ENCODE results near the gene PSME2. TPM values are rescaled to one million over a fixed set of nuclear protein-coding genes. Genes with fewer than 3 reads are reported as not detected.

PSME2 gene
- total and polyA plus RNA-seq, 2 of the 13 experiments (the other 11 are each of a cell fraction or from before 2014, with no cell fraction given), result 332 to 716 TPM

GRCh38 chr14:24160850-24161804 is 14.7 kb upstream of the PSME2 start, which contains the start of gene IRF9 (continued):
- TF ChIP-seq ZNF335 (CRISPR knock-in tag; IDR thresholded peaks at IDR 0.05) (peak; percentile 98), ZNF333 (CRISPR knock-in tag; IDR thresholded peaks at IDR 0.05; ENCODE audit: borderline replicate concordance) (no peak), RARA (CRISPR knock-in tag; IDR thresholded peaks at IDR 0.05) (peak; percentile 99), AKAP8 (CRISPR knock-in tag; IDR thresholded peaks at IDR 0.05) (peak; percentile 97), ZNF441 (CRISPR knock-in tag; IDR thresholded peaks at IDR 0.05; ENCODE audit: borderline replicate concordance) (peak; percentile 88; the same call in 1 of the 2 replicates), MTF1 (CRISPR knock-in tag; IDR thresholded peaks at IDR 0.05) (no peak), ZNF724P (CRISPR knock-in tag; IDR thresholded peaks at IDR 0.05; ENCODE audit: borderline replicate concordance) (peak; percentile 69), CSRNP2 (CRISPR knock-in tag; conservative IDR thresholded peaks at IDR 0.05; ENCODE audit: low read depth) (no peak), ZNF232 (CRISPR knock-in tag; IDR thresholded peaks at IDR 0.05; ENCODE audit: borderline replicate concordance) (peak; percentile 97), HOXA3 (CRISPR knock-in tag; IDR thresholded peaks at IDR 0.05) (peak; percentile 95), SALL1 (CRISPR knock-in tag; IDR thresholded peaks at IDR 0.05) (peak; percentile 100), MED8 (CRISPR knock-in tag; IDR thresholded peaks at IDR 0.05; ENCODE audit: insufficient replicate concordance) (peak; percentile 25), LCORL (IDR thresholded peaks at IDR 0.05) (no peak; the same call in 1 of the 2 replicates), LCORL (CRISPR knock-in tag; IDR thresholded peaks at IDR 0.05) (peak; percentile 99), NCOA2 (CRISPR knock-in tag; IDR thresholded peaks at IDR 0.05) (peak; percentile 98), ZBED4 (CRISPR knock-in tag; IDR thresholded peaks at IDR 0.05; ENCODE audit: borderline replicate concordance) (peak; percentile 91), ZNF784 (CRISPR knock-in tag; IDR thresholded peaks at IDR 0.05; ENCODE audit: borderline replicate concordance) (peak; percentile 89), DR1 (CRISPR knock-in tag; IDR thresholded peaks at IDR 0.05) (no peak; the same call in 1 of the 2 replicates), RNF219 (CRISPR knock-in tag; IDR thresholded peaks at IDR 0.05) (peak; percentile 99)
